Peyer's patch (tissue), 4 donors: ENCODE data around the gene GOLIM4.

Experiments
- POLR2A ChIP-seq, 2 donors: fragments of 450-650 bp; IDR thresholded peaks; one replicate each; pipeline ENCODE4 v1.5.1; 2017; ENCODE audit warnings: antibody characterized with exemption in 2 of 2, mild to moderate bottlenecking in 2 of 2, moderate library complexity in 2 of 2
- TF ChIP-seq, protein P1 (sequence below), 6 experiments: fragments of 450-650 bp in 4 of 6; fragments of 200-600 bp in 2 of 6; sonication (generic) in 1 of 6; IDR thresholded peaks; one replicate each; pipeline ENCODE4 v1.5.1; 2017 to 2019; ENCODE audit warnings: antibody characterized with exemption in 6 of 6, mild to moderate bottlenecking in 3 of 6, moderate library complexity in 1 of 6

DNA sequence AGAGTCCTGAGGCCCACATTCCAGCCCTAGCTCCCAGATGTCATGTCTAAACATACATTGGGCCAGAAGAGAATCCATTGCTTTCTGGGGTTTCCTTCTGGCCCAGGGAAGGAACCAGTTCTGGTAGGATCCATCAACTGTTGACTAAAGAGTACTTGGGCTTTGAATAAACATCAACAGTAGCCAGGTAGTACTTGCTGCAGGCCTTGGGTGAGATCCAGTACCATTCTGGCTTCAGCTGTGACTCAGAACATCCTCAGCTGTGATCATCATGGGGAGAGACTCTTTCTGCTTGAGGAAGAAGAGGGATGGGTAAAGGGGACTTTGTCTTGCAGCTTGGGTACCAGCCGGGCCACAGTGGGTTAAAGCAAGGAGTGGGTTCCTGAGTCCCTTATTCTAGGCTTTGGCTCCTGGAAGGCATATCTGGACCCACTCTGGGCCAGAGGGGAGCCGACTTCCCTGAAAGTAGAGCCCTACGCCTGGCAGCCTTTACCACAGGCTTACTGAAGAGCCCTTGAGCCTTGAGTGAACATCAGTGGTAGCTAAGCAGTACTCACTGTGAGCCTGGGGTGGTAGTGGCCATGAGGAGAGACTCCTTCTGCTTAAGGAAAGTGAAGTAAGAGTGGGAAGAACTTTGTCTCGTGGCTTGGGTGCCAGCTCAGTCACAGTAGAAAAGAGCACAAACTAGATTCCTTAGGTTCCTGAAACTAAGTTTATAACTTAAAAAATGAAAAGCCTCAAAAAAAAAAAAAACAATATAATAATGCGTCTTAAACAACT lies 128.3 kb downstream of the GOLIM4 start:
- no peak for TF ChIP-seq POLR2A (IDR thresholded peaks at IDR 0.05)
- TF ChIP-seq, protein P1, sequence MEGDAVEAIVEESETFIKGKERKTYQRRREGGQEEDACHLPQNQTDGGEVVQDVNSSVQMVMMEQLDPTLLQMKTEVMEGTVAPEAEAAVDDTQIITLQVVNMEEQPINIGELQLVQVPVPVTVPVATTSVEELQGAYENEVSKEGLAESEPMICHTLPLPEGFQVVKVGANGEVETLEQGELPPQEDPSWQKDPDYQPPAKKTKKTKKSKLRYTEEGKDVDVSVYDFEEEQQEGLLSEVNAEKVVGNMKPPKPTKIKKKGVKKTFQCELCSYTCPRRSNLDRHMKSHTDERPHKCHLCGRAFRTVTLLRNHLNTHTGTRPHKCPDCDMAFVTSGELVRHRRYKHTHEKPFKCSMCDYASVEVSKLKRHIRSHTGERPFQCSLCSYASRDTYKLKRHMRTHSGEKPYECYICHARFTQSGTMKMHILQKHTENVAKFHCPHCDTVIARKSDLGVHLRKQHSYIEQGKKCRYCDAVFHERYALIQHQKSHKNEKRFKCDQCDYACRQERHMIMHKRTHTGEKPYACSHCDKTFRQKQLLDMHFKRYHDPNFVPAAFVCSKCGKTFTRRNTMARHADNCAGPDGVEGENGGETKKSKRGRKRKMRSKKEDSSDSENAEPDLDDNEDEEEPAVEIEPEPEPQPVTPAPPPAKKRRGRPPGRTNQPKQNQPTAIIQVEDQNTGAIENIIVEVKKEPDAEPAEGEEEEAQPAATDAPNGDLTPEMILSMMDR (IDR thresholded peaks at IDR 0.05) = no peak
